ENCODE results near the gene SWI5.

SWI5 gene

DNA sequence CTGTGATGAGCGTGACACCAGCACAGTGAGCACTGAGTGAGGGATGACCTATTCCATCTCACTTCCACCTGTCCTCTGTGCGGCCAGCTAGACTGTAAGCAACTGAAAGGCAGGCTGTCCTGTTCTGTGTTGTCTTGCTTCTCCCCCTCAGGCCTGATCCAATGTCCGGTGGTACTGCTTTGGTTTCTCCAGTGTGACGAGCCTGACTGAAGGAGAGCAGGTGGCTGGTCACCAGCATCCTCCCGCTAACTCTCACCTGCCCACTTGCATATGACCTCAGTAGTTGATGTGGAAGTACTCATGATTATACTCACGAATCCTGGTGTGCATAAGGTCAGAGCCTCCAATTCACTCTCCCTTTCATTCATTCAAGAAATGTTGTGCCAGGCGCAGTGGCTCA, 61.9 kb downstream of the SWI5 start:
- no peak for DNase-seq (ENCODE audit: low spot score)
- no peak for TF ChIP-seq CTCF (IDR thresholded peaks at IDR 0.05; ENCODE audit: extremely low read depth, missing control alignments)

Measured in GM20000 (cell line).